CD14-positive monocyte (primary cell): ENCODE data around the gene SCN3A. TPM values are rescaled to one million over a fixed set of nuclear protein-coding genes. Genes with fewer than 3 reads are reported as not detected.

Source experiments
- DNase-seq, 3 donors: peaks; one replicate each; pipeline ENCODE4 v3.0.0-alpha.2; 2011 to 2022
- H2AFZ ChIP-seq: 2 replicates; pipeline ENCODE4 v1.6.0; 2012; ENCODE audit warnings: mild to moderate bottlenecking, low read depth, low read length, inconsistent platforms; ENCODE audit not compliant: insufficient read depth, poor library complexity, severe bottlenecking
- H3K27ac ChIP-seq, 2 donors: 1 replicate in 1 of 2; 2 replicates in 1 of 2; pipeline ENCODE4 v1.5.1; 2012 to 2013; ENCODE audit warnings: low read length in 2 of 2, control low read depth in 1 of 2, inconsistent platforms in 1 of 2, low read depth in 1 of 2, mild to moderate bottlenecking in 1 of 2
- H3K27me3 ChIP-seq, 2 donors: one replicate each; pipeline versions ENCODE4 v1.6.0 to v1.6.1; 2011 to 2013; ENCODE audit warnings: low read length in 2 of 2; ENCODE audit not compliant: control insufficient read depth in 2 of 2, insufficient read depth in 2 of 2
- H3K36me3 ChIP-seq, 2 donors: replicated peaks in 1 of 2; 1 replicate in 1 of 2; 2 replicates in 1 of 2; pipeline versions ENCODE4 v1.5.1 to v1.6.1; 2012 to 2013; ENCODE audit warnings: low read length in 2 of 2, control low read depth in 1 of 2, inconsistent platforms in 1 of 2, mild to moderate bottlenecking in 1 of 2; ENCODE audit not compliant: insufficient read depth in 2 of 2, control insufficient read depth in 1 of 2
- H3K4me1 ChIP-seq, 2 donors: 1 replicate in 1 of 2; 2 replicates in 1 of 2; pipeline versions ENCODE4 v1.5.1 to v1.6.1; 2012 to 2013; ENCODE audit warnings: low read length in 2 of 2, control low read depth in 1 of 2, inconsistent platforms in 1 of 2, mild to moderate bottlenecking in 1 of 2, moderate library complexity in 1 of 2; ENCODE audit not compliant: insufficient read depth in 2 of 2, control insufficient read depth in 1 of 2
- H3K4me2 ChIP-seq: replicated peaks from 2 replicates; pipeline ENCODE3; 2012; ENCODE audit warnings: low read length, moderate library complexity, mild to moderate bottlenecking; ENCODE audit not compliant: poor library complexity, severe bottlenecking; ENCODE audit errors: extremely low read depth
- H3K4me3 ChIP-seq, 3 experiments: fragments of 200-600 bp in 1 of 3; sonication (generic) in 1 of 3; replicated peaks in 1 of 3; 1 replicate in 2 of 3; 2 replicates in 1 of 3; pipeline ENCODE4 v1.5.1; 2011 to 2013; ENCODE audit warnings: low read length in 3 of 3, mild to moderate bottlenecking in 3 of 3, control low read depth in 2 of 3, low read depth in 2 of 3, inconsistent platforms in 1 of 3, moderate library complexity in 1 of 3
- H3K79me2 ChIP-seq: 2 replicates; pipeline ENCODE4 v1.6.0; 2012; ENCODE audit warnings: mild to moderate bottlenecking, control low read depth, inconsistent platforms, low read length, moderate library complexity; ENCODE audit not compliant: insufficient read depth
- H3K9ac ChIP-seq: 2 replicates; pipeline ENCODE4 v1.6.0; 2017; ENCODE audit warnings: low read length, mild to moderate bottlenecking; ENCODE audit not compliant: insufficient read depth, poor library complexity, severe bottlenecking
- H3K9me3 ChIP-seq, 2 donors: replicated peaks in 1 of 2; 1 replicate in 1 of 2; 2 replicates in 1 of 2; pipeline versions ENCODE4 v1.5.1 to v1.6.1; 2012 to 2013; ENCODE audit warnings: low read length in 2 of 2, control low read depth in 1 of 2; ENCODE audit not compliant: control insufficient read depth in 1 of 2, insufficient read depth in 1 of 2
- H4K20me1 ChIP-seq: 2 replicates; pipeline ENCODE4 v1.6.0; 2012; ENCODE audit warnings: mild to moderate bottlenecking, low read length, control low read depth, moderate library complexity; ENCODE audit not compliant: insufficient read depth
- H3K27ac Mint-ChIP-seq, 7 donors: one replicate each; pipeline ENCODE4 v1.8.0; 2020; ENCODE audit warnings: mild to moderate bottlenecking in 7 of 7, mixed read lengths in 7 of 7, moderate library complexity in 6 of 7, inconsistent platforms in 2 of 7
- H3K27me3 Mint-ChIP-seq, 3 donors: one replicate each; pipeline ENCODE4 v1.8.0; 2021 to 2022; ENCODE audit warnings: low read depth in 3 of 3, mild to moderate bottlenecking in 3 of 3, mixed read lengths in 3 of 3, moderate library complexity in 3 of 3, inconsistent platforms in 1 of 3
- H3K36me3 Mint-ChIP-seq, 2 donors: one replicate each; pipeline ENCODE4 v1.8.0; 2020; ENCODE audit warnings: mixed read lengths in 2 of 2, inconsistent platforms in 1 of 2, mild to moderate bottlenecking in 1 of 2
- H3K4me1 Mint-ChIP-seq: one replicate; pipeline ENCODE4 v1.8.0; 2020; ENCODE audit warnings: mild to moderate bottlenecking, mixed read lengths
- H3K4me3 Mint-ChIP-seq, 2 donors: one replicate each; pipeline ENCODE4 v1.8.0; 2020; ENCODE audit warnings: mild to moderate bottlenecking in 2 of 2, mixed read lengths in 2 of 2, moderate library complexity in 1 of 2
- H3K9me3 Mint-ChIP-seq, 7 donors: one replicate each; pipeline ENCODE4 v1.8.0; 2020 to 2022; ENCODE audit warnings: mixed read lengths in 7 of 7, mild to moderate bottlenecking in 6 of 7, moderate library complexity in 6 of 7, inconsistent platforms in 2 of 7
- WGBS: methylation state at CpG from one replicate; pipeline ENCODE4 v1.1.5; 2013; ENCODE audit warnings: missing lambda C conversion rate; ENCODE audit not compliant: insufficient coverage; 5-methylcytosine and 5-hydroxymethylcytosine counted together
- intact Hi-C, 2 donors: fragments of 100-400 bp; cut with micrococcal nuclease; formaldehyde crosslinking; loops; one replicate each; pipeline versions ENCODE4 v1.15.0 to v1.15.1; 2023
- polyA plus RNA-seq, 3 donors: library from polyadenylated mRNA; depleted of rRNA in 1 of 3; unstranded in 2 of 3; stranded (reverse) in 1 of 3; fragments of 300-500 nt in 2 of 3; fragments of >200 nt in 1 of 3; fragmentation: Illumina TruSeq in 2 of 3; gene quantifications; 1 replicate in 2 of 3; 2 replicates in 1 of 3; pipeline ENCODE4 v1.2.3, GENCODE V29; 2012 to 2021
- TF ChIP-seq, protein P1 (sequence below): fragments of 200-600 bp; IDR thresholded peaks from one replicate; pipeline ENCODE4 v1.8.0; 2022; ENCODE audit warnings: antibody characterized with exemption, mild to moderate bottlenecking

Gene SCN3A
- polyA plus RNA-seq, 3 donors = 0.03 TPM; not detected in 2

DNA sequence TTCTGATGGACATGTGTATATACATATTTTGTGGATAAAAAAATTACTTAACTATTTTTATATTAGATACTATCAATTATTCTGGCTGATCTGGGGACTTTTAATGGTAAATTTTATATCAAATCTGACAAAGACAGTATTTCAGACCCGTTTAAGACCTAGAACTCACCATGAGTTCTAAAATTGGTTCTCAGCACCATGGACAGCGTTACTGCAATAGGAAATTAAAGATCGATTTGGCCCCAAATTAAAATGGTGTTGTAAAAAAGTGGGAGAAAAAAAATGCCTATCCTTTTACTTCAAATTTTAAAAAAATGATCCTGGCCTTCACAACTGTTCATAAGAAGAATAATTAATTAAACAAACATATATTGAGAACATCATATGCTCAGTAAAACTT is 34.4 kb upstream of the SCN3A start:
- Mint-ChIP-seq H3K27ac (peak overlapping the region in 1 of 7 donors; percentile 13), H3K36me3 (no peaks in the 10 kb centered on the region), H3K4me1 (no peaks in the 10 kb centered on the region), H3K4me3 (no peak overlapping the region), H3K27me3 (peaks cover 0 to 4% (median 2%) of the 10 kb centered on the region in 3 donors), H3K9me3 (peaks cover 0 to 1% (median 0%) of the 10 kb centered on the region in 7 donors)
- Histone ChIP-seq H3K79me2 (no peaks in the 10 kb centered on the region), H3K27ac (no peak overlapping the region), H3K9me3 (no peaks in the 10 kb centered on the region), H3K9ac (no peak overlapping the region), H3K36me3 (no peaks in the 10 kb centered on the region), H3K4me3 (no peak overlapping the region), H3K27me3 (no peaks in the 10 kb centered on the region), H3K4me2 (no peak overlapping the region), H4K20me1 (no peaks in the 10 kb centered on the region), H2AFZ (no peak overlapping the region), H3K4me1 (no peaks in the 10 kb centered on the region)
- no peak for DNase-seq
- intact Hi-C loops = no loop called here
- WGBS = no CpG with 5 or more reads among the region's 3 CpGs
- TF ChIP-seq, protein P1, sequence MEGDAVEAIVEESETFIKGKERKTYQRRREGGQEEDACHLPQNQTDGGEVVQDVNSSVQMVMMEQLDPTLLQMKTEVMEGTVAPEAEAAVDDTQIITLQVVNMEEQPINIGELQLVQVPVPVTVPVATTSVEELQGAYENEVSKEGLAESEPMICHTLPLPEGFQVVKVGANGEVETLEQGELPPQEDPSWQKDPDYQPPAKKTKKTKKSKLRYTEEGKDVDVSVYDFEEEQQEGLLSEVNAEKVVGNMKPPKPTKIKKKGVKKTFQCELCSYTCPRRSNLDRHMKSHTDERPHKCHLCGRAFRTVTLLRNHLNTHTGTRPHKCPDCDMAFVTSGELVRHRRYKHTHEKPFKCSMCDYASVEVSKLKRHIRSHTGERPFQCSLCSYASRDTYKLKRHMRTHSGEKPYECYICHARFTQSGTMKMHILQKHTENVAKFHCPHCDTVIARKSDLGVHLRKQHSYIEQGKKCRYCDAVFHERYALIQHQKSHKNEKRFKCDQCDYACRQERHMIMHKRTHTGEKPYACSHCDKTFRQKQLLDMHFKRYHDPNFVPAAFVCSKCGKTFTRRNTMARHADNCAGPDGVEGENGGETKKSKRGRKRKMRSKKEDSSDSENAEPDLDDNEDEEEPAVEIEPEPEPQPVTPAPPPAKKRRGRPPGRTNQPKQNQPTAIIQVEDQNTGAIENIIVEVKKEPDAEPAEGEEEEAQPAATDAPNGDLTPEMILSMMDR = no peak

GRCh38 chr2:165237056-165237455 is 33.2 kb upstream of the SCN3A start:
- Mint-ChIP-seq H3K36me3 (no peaks in the 10 kb centered on the region), H3K27me3 (peaks cover 0 to 4% (median 2%) of the 10 kb centered on the region in 3 donors), H3K9me3 (peaks cover 0 to 1% (median 0%) of the 10 kb centered on the region in 7 donors), H3K4me3 (no peak overlapping the region), H3K27ac (no peak overlapping the region), H3K4me1 (no peaks in the 10 kb centered on the region)
- Histone ChIP-seq H3K27me3 (no peaks in the 10 kb centered on the region), H2AFZ (no peak overlapping the region), H3K9me3 (no peaks in the 10 kb centered on the region), H3K9ac (no peak overlapping the region), H3K4me1 (no peaks in the 10 kb centered on the region), H3K79me2 (no peaks in the 10 kb centered on the region), H4K20me1 (no peaks in the 10 kb centered on the region), H3K4me2 (no peak overlapping the region), H3K27ac (no peak overlapping the region), H3K4me3 (no peak overlapping the region), H3K36me3 (no peaks in the 10 kb centered on the region)
- TF ChIP-seq, protein P1 = no peak
- DNase-seq = no peak
- intact Hi-C loops = no loop called here
- 89% methylated on average over 2 of the region's 2 CpGs for WGBS
